K562 (cell line): Measurements from ENCODE around the gene CCL11. TPM values are rescaled to one million over a fixed set of nuclear protein-coding genes. Genes with fewer than 3 reads are reported as not detected.

Experiments used
- ATAC-seq: fragments of 200-7000 bp; cut with Tn5 transposase; 3 replicates; pipeline ENCODE4 v1.9.1; 2020; ENCODE audit warnings: moderate library complexity
- BruUV-seq: library from RNA; stranded (reverse); fragments of 400-500 nt; replicated peaks from 2 replicates; lab custom pipeline; 2021; lab: Mats Ljungman, UMichigan
- CTCF ChIA-PET: fragments of 300-600 bp; formaldehyde crosslinking; extraction: SDS; loops from one replicate; lab custom pipeline; 2021; ENCODE audit warnings: low intra/inter-chr PET ratio; lab: Yijun Ruan, JAX
- POLR2A ChIA-PET: fragments of 300-600, 350-650 bp; sonication (Branson Sonifier 250); formaldehyde crosslinking; extraction: SDS; loops from one replicate; lab custom pipeline; 2021; ENCODE audit warnings: antibody characterized with exemption, inconsistent platforms; lab: Yijun Ruan, JAX
- DNase-seq, 4 experiments: peaks; one replicate each; pipeline versions ENCODE4 v3.0.0 to v3.0.0-alpha.2; 2011 to 2018; ENCODE audit warnings: low spot score in 3 of 4, mixed read lengths in 3 of 4; ENCODE audit errors: extremely low read depth in 1 of 4
- FAIRE-seq: peaks from 2 replicates; lab custom pipeline; 2011; peaks lifted over from hg19 to GRCh38; lab: Jason Lieb, UNC
- H2AFZ ChIP-seq: 2 replicates; pipeline ENCODE4 v1.6.0; 2011; ENCODE audit warnings: low read depth, low read length, control low read depth, inconsistent platforms
- H3K27ac ChIP-seq: fragments of 200-600 bp; 3 replicates; pipeline ENCODE4 v1.8.0; 2011; ENCODE audit warnings: low read depth, mild to moderate bottlenecking, control low read depth, inconsistent platforms, low read length, moderate library complexity, mixed read lengths; ENCODE audit errors: extremely low read depth
- H3K27me3 ChIP-seq, 2 experiments: fragments of 300-600 bp in 1 of 2; 2 replicates in 1 of 2; 3 replicates in 1 of 2; pipeline versions ENCODE4 v1.6.0 to v1.8.0; 2011; ENCODE audit warnings: inconsistent platforms in 2 of 2, low read length in 2 of 2, mild to moderate bottlenecking in 1 of 2, mixed read lengths in 1 of 2, moderate library complexity in 1 of 2; ENCODE audit not compliant: control insufficient read depth in 2 of 2, insufficient read depth in 2 of 2
- H3K36me3 ChIP-seq: fragments of 300-600 bp; 3 replicates; pipeline ENCODE4 v1.8.0; 2011; ENCODE audit warnings: mild to moderate bottlenecking, low read length, inconsistent platforms; ENCODE audit not compliant: control insufficient read depth, insufficient read depth
- H3K4me1 ChIP-seq, 2 experiments: fragments of 200-600 bp in 1 of 2; replicated peaks in 1 of 2; 2 replicates in 1 of 2; 3 replicates in 1 of 2; pipeline versions ENCODE4 v1.5.1 to v1.8.0; 2011; ENCODE audit warnings: inconsistent platforms in 2 of 2, low read length in 2 of 2, mild to moderate bottlenecking in 1 of 2, mixed read lengths in 1 of 2, moderate library complexity in 1 of 2; ENCODE audit not compliant: control insufficient read depth in 2 of 2, insufficient read depth in 2 of 2
- H3K4me2 ChIP-seq: 2 replicates; pipeline ENCODE4 v1.6.1; 2011; ENCODE audit warnings: low read length, control low read depth, inconsistent platforms, mixed read lengths; ENCODE audit not compliant: insufficient read depth
- H3K4me3 ChIP-seq: fragments of 200-600 bp; sonication (generic), shearing (Covaris generic); 2 replicates; pipeline ENCODE4 v1.5.1; 2016; ENCODE audit warnings: control low read depth, inconsistent platforms
- H3K79me2 ChIP-seq: fragments of 200-600 bp; 3 replicates; pipeline ENCODE4 v1.8.0; 2011; ENCODE audit warnings: low read length, inconsistent platforms; ENCODE audit not compliant: control insufficient read depth, insufficient read depth
- H3K9ac ChIP-seq, 2 experiments: 2 replicates each; pipeline versions ENCODE4 v1.6.0 to v1.6.1; 2011; ENCODE audit warnings: low read depth in 2 of 2, low read length in 2 of 2, control low read depth in 1 of 2, inconsistent platforms in 1 of 2, mild to moderate bottlenecking in 1 of 2, mixed read lengths in 1 of 2; ENCODE audit not compliant: insufficient read depth in 1 of 2
- H3K9me1 ChIP-seq: one replicate; pipeline ENCODE4 v1.6.0; 2011; ENCODE audit warnings: inconsistent platforms, mild to moderate bottlenecking, low read length, moderate library complexity; ENCODE audit not compliant: control insufficient read depth, insufficient read depth
- H3K9me3 ChIP-seq: replicated peaks from 2 replicates; pipeline ENCODE4 v1.5.1; 2011; ENCODE audit warnings: low read depth, low read length, inconsistent platforms; ENCODE audit not compliant: control insufficient read depth, insufficient read depth
- H4K20me1 ChIP-seq: replicated peaks from 2 replicates; pipeline ENCODE4 v1.6.1; 2011; ENCODE audit warnings: low read length, inconsistent platforms, mixed read lengths; ENCODE audit not compliant: control insufficient read depth, insufficient read depth
- CEBPB ChIP-seq: fragments of 450-650 bp; IDR thresholded peaks from 2 replicates; pipeline ENCODE4 v1.6.1; 2016; ENCODE audit warnings: missing genetic modification characterization, missing compliant biosample characterization
- ELF1 ChIP-seq: fragments of 200-800 bp; sonication (Bioruptor generic); IDR thresholded peaks from 2 replicates; pipeline ENCODE4 v1.6.1; 2016; ENCODE audit warnings: missing genetic modification characterization, missing compliant biosample characterization
- ELK3 ChIP-seq: fragments of 450-650 bp; formaldehyde crosslinking; IDR thresholded peaks from 2 replicates; pipeline ENCODE4 v1.4.0; 2020; ENCODE audit warnings: mild to moderate bottlenecking
- SAFB2 ChIP-seq: fragments of 200-400 bp; formaldehyde crosslinking; IDR thresholded peaks from 2 replicates; pipeline ENCODE4 v1.6.1; 2018; ENCODE audit warnings: borderline replicate concordance, low read length, low read depth, moderate library complexity; ENCODE audit not compliant: severe bottlenecking
- SMC3 ChIP-seq: conservative IDR thresholded peaks from 2 replicates; pipeline ENCODE4 v1.6.1; 2011; ENCODE audit warnings: low read depth, low read length, improper control_type of control experiment; ENCODE audit not compliant: insufficient read depth
- WGBS: fragments of 100-300 bp; shearing (Covaris generic); methylation state at CpG from one replicate; pipeline ENCODE4 v1.1.6; 2016; ENCODE audit warnings: low coverage, mixed read lengths; ENCODE audit not compliant: insufficient coverage; ENCODE audit errors: missing lambda C conversion rate; 5-methylcytosine and 5-hydroxymethylcytosine counted together
- in situ Hi-C: fragments of 300-500 bp; cut with MboI; formaldehyde crosslinking; loops from 4 replicates; pipeline ENCODE4 v1.15.0; 2018; ENCODE audit warnings: inconsistent platforms, mixed read lengths
- intact Hi-C: fragments of 100-400 bp; cut with micrococcal nuclease; formaldehyde crosslinking; loops from 2 replicates; pipeline ENCODE4 v1.14.2; 2022
- polyA plus RNA-seq, 8 experiments: library from polyadenylated mRNA; depleted of rRNA in 4 of 8; stranded (reverse) in 5 of 8; unstranded in 3 of 8; fragments of >200 nt; fragmentation: Nextera tagmentation in 2 of 8; fragmentation: Illumina TruSeq in 1 of 8; extraction: Ambion mirVana in 2 of 8; extraction: Trizol in 1 of 8; gene quantifications; 2 replicates each; pipeline versions ENCODE4 v1.2.1 to v1.2.3, GENCODE V29; 2011 to 2014; ENCODE audit warnings: inconsistent platforms in 1 of 8, missing spikeins in 1 of 8
- total RNA-seq, 7 experiments: library from RNA; depleted of rRNA in 6 of 7; stranded (reverse); fragments of >200 nt in 6 of 7; fragmentation: Illumina TruSeq in 2 of 7; extraction: Trizol in 2 of 7; gene quantifications; 2 replicates each; pipeline versions ENCODE4 v1.2.1 to v1.2.3, GENCODE V29; 2011 to 2021; ENCODE audit warnings: low replicate concordance in 1 of 7

Gene CCL11
- total and polyA plus RNA-seq, 9 of the 15 experiments (the other 6 are each of a cell fraction or from before 2014, with no cell fraction given), result not detected

GRCh38 chr17:34236281-34236892, 49.2 kb upstream of the CCL11 start:
- no TSS peak for BruUV-seq
- Histone ChIP-seq H3K27ac (no peak overlapping the region), H3K9me1 (no peaks in the 10 kb centered on the region), H3K27me3 (no peaks in the 10 kb centered on the region; a peak in 1 of 5 replicates), H3K79me2 (no peaks in the 10 kb centered on the region), H3K4me2 (no peak overlapping the region), H3K36me3 (no peaks in the 10 kb centered on the region), H3K4me1 (no peaks in the 10 kb centered on the region), H3K9ac (no peak overlapping the region), H4K20me1 (no peaks in the 10 kb centered on the region), H2AFZ (no peak overlapping the region), H3K9me3 (no peaks in the 10 kb centered on the region), H3K4me3 (no peak overlapping the region)
- 2% methylated on average over 6 of the region's 6 CpGs for WGBS
- in situ Hi-C loops (no loop called here), intact Hi-C loops (no loop called here)
- no peak for ATAC-seq
- ChIA-PET POLR2A (interaction anchor here (0.9 kb wide), 1 partner anchor 18 kb away, joined by 3 read pairs; no protein-coding TSS in a partner anchor), CTCF (no interaction called here)
- no peak for DNase-seq
- no peak for TF ChIP-seq ELF1 (tag)
- TF ChIP-seq CEBPB (tag), result no peak
- no peak for TF ChIP-seq ELK3
- no peak for TF ChIP-seq SMC3
- TF ChIP-seq SAFB2, result no peak
- FAIRE-seq, result no peak
